CD4-positive, alpha-beta T cell treated with Interleukin-15 for 1 hour (primary cell): ENCODE results near the gene DGKI.

ENCODE experiments used
- DNase-seq: peaks from one replicate; pipeline ENCODE4 v3.0.0-alpha.2; 2020

The DGKI gene

DNA sequence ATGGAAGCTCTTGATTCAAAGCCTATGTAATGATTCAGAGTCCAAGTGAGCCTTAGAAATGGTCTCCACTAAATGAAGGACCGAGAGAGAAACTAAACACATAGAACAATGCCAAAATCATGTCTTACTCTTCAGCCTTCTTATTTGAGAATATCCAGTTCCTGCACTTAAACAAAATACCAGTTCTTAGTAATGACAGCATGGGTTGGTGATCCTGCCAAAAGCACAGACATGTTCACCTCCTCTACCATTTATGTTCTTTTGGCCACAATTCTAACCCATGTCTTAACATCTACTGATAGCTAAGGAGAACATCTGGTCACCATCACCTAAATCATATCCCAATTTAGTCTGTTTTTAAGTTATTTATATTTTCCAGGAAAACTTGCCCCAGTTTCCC, 263.6 kb downstream of the DGKI start:
- DNase-seq: no peak

DNA sequence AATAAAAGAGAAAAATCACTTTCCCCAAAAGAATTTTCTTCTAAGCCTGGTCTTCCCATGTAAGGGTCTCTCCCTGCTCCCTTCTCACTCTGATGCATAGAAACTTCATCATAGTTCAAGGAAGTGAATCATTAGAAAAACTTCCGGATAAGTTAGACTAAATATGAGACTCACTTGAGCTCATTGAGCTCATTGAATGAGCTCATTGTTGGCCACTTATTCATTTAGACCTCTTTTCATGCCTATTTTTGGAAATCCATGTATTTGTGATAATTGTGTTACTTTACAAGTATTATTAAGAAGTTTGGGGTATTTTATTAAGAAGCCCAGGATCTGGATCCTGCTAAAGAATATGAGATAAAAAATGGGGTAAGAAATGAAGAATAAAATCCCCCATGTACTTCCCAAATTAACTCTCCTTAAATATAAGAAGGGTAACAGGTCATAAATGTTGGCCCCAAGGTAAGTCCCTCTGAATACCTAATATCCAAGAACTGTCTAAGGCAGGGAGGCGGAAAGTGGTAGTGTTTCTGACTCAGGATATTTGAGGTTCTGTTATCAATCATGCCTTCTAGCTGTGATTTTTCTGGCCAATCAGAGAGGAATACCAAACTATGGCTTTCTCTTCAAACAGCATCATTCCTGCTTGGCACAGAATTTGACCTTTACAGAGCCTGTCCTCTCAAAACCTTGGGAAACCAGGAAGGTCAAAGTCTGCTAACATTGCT, 266.7 kb downstream of the DGKI start:
- no peak for DNase-seq

DNA sequence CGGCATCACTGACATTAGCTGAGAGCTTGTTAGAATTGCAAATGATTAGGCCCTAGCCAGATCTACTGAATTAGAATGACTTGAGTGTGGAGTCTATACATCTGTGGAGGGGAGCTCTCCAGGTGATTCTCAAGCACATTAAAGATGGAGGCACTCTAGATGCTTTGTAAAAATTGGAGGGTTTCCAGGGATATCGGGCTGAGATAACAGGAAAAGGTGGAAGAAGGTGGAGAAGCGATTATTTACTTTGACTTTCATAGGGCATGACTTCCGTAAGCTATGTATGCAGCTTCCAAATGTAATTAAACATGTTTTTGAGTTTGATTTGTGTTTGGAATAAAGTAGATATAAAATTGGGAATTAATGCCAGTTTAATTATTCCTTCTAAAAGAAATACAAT, 268.2 kb downstream of the DGKI start:
- DNase-seq: no peak

DNA sequence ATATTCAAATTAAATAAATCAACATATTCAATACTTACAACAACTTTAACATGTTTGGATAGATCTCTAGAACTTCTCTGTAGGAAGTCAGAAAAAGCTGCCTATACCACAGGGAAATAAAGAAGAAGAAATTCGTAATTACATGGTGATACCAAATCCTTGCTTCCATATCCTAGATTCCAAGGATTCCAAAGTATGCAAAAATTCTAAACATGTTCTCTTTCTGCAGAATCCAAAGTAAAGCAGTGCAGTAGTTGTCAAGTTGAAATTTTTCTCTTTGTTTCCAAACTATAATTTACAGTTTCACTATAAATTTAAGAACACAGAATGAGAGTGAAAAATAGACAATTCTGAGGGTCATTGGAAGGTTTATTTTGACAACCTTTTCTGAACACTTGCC, 269.6 kb downstream of the DGKI start:
- no peak for DNase-seq

DNA sequence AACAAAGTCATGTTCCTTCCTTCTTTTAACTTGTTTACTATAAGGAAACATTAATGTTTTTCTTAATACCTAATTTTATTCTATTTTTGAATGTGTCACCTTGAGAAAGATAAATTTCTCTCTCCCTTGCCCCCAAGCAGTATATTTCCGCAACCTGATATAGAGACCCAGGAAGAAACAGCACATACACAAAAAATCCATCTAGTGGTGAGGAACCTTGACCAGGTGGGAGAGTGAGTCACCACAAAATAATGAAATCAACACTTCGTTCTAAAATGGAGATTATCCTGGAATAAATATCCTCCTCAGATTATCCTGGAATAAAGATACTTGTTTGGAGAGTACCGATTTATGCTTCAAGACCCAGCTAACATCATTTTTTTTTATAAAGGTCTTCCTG, 270.3 kb downstream of the DGKI start:
- no peak for DNase-seq

DNA sequence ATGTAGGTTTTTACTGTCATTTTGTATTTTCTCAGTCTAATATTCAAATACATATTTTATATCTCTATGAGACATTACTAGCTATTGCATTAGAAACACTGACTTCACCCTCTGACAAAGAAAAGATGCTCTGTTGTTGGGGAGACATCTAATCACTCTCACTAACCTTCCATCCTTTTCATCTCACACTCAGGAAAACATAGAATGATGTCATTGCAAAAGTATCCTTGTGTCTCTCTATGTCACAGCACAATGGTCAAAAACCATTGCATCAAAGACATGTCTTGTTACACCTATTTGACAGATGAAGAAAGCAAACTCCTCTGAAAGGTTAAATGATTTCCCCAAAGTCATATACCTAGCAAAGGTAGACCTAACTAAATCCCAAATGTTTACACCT, 272.0 kb downstream of the DGKI start:
- no peak for DNase-seq

DNA sequence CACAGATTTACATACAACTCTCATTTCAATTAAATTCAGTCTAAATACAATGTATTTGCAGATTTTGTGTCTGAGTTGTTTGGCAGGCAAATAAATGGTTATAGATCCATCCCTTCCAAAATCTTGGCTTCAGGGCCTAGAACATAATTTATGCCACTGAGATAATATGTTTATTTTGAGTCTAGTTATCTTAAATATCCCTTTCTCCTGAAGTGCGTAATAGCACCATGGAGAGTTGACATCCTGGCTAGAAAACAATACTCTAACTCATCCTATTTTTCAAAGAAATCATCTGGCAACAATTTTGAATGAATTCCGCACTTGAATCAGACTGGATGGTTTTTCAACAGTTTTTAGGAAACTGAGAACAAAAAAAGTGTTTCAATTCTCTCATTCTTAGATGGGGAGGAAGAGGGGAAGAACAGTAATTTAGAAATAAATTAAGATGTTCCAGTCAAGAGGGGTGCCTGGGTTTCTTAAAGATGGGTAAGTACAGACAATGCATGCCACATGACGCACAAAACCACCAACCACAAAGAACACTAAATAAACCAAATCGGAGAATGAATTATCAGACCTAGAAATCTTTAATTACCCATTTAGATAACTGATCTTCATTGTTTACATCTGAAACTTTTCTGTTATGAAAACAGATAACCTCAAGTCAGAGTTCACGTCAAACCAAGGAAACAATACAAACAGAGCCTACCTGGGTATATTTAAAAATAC, 274.6 kb downstream of the DGKI start:
- no peak for DNase-seq

DNA sequence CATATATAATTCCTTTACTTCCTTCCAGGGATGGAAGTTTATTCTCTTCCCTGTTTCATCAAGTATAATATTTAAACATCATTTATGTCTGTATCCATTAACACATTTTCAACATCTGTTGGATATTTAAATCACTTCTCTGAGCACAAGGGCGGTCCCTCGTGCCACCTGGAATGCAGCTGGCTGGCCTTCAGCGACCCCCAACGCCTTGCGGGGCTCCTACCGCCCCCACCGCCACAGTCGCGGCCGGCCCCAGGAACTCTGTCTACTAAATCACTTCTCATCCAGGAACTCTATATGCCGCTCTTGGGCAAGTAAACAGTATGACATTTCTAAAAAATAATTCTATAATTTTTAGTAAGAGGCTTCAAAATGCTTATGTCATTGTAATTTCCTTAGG, 282.1 kb downstream of the DGKI start:
- DNase-seq: no peak

DNA sequence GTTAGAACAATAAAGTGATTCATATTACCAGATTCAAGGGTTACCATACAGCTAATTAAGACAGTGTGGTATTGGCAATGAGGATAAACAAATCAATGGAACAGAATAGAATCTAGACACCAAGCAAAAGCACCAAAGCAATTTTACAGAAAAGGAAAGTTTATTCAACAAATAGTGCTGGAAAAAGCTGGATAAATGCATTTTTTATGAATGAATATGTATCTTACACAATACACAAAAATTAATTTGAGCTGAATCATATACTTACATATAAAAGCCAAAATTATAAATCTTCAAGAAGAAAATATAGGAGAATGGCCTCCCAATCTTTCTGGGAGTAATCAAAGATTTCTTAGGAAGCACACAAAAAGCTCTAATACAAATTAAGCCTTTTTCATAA, 282.8 kb downstream of the DGKI start:
- no peak for DNase-seq

DNA sequence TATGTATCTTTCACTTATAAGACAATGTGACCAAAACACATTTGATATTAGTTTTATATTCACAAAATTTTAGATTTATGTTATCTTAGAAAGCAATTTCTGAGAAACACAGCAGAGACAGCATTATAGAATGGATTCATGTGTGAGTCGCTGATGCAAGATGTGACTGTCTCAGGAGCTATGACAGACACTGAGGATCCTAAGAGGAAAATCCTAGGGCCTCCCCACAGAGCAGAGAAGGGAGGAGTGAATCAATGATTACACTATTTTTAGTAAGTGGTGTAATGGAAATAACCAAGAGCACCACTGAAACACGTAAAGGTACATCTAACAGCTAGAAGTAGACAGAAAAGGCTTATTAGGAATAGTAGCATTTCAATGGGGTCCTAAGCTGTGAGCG, 299.3 kb downstream of the DGKI start:
- DNase-seq: no peak

DNA sequence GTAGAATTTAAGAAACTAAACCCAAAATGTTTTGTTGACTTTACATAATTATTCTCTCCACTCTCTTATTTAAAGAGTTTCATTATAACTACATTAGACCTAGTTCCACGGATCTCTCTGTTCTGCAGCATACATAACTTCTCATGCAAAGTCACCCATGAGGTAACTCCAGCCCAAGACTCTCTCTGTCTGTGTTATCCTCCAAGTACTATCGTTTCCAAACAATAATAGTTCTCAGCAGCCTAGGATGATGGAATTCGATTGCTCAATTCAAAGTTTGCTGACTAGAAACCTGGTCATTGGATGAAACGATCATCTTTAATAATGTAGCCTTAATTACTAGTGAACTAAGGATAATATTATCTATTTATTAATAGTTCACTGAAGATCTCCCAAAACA, 300.1 kb downstream of the DGKI start:
- no peak for DNase-seq

DNA sequence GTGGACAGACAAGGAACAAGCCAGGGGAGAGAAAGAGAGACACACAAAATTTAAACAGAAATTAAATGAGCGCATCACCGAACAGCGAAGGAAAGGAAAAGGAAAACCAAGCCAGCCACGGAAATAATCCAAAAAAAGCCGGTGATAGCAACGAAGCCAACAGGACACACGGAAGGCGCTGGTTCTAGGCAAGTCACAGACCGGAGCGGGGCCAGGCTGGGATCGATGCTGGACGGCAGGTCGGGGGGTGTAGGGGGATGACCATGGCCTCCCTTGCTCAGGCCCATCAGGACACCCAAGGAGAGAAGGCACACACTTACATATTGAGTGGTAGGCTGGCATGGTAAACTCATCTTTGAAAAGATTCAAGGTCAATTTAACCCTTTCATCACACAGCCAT, 300.8 kb downstream of the DGKI start:
- no peak for DNase-seq

DNA sequence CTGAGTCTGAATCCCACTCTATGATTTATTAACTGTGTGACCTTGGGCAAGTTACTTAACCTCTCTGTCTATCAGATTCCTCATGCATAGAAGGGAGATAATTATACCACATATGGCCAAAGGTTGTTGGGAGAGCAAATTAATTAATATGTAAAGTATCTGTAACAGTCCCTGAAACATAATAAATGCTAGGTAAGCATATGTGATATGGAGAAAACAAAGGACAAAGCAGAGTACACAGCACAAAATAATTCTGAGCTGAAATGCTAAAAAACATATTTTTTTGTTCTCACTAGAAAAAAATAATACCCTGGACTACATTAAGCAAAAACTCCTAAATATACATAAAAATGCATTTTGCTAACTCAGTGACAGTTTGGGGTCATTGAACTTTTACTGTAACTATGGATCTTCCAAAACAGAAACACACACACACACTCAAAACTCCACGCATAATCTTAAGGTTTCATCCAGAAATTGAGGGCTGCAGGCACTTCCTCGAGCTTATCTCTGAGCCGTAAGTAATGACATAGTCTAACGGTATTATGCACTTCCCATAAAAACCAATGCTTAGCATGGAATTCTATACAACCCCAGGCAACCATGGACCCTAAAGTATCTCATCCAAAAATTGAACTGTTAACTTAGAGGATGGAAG, 301.6 kb downstream of the DGKI start:
- no peak for DNase-seq

DNA sequence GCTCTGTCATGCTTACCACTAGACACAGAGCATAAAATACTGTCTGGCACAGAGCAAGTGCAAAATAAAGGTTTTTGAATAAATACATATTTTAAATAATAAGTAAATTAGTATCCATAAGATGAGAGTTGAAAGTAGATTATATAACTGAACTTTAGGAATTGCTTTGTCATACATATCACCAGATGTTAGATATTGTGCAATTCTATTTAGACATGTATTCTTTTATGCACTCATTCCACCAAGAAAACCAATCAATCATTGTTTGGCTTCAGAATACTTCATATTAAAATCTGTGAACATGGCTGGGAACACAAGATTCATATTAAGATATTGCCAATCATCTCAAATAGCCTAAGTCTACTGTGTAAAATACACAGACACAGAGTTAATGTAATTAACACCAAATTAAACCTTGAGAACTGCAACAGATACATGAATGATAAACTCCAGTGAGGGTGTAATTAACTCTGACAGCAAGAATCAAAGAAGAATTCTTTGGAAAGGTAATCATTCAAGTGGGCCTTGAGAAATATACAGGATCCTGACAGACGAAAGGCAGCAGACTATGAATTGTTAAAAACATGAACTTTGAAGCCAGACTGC, 302.2 kb downstream of the DGKI start:
- no peak for DNase-seq

DNA sequence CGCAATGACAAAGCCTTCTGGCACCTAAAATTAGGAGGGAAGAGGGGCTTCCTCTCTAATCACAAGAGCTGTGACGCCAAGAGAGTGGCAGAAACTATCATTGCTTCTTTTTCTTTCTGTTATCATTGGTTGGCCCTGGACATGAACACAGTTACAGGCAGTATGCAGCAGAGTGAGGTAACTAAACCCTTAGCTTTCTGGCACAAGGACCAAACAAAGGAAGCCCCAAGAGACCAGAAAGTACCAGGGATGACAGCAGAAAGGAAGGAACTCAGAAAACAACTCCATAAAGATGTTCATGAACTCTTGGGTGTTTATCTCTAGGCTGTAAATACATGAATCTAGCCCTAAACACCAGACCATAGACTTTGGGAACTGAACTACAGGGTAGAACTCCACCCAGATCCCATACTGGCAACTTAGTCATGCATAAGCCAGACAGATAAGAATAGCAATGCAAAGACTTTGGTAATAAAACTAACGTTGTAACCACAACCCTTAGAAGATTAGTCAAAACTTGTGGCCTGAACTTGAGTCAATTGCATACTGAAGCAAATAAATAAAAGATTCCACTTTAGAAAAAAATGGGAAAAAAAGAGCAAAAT, 307.6 kb downstream of the DGKI start:
- DNase-seq: no peak

DNA sequence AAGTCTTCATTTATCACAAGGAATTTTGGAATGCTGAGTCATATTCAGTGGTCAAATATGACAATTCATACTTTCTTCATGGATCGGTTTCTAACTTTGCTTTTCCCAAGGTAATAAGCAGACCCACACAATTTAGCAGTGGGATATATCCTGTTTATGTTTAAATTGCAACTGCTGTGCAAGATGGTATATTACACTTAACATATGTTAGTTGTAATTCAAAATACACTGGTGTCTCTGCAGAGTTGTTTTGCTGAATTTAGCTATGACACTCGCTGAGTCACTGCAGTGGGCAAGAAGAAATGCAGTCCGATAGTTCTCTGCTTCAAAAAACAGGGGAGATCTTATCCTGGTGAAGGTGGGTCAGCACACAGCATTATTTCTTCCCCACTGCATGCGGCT, 308.4 kb downstream of the DGKI start:
- DNase-seq: no peak

DNA sequence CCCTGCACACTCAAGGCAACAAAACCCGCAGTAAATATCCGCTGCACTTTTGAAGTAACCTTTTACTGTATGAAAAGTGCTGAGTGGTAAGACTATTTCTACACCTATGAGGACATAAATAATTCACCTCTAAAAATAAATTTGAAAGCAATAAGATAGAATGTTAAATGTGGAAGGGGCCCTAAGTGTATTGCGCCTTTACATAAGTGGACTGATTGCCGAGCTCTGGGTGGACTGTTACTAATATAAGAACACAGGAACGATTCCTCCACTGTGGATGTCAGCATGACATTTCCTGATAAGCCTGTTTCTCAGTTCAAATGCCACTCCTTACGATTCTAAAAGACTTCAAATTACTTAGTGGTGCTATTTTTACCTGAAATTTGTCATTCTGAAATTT, 311.2 kb downstream of the DGKI start:
- no peak for DNase-seq

DNA sequence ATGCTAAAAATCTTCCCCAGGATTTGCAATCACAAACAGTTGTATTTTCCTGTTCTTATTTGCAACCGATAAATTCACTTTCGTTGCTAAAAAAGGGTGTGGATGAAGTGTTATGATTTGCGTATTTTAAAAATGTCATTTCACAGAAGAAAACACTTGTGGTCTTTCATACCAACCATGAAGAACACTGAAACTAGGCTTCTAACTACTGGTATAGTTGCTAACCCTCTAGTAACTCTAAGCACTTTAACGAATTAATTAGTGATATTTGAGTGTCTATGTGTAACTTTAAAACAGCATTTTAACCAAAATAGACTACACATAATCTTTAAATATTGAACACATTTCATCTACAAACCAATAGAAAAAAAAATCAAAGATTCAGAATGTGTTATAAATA, 315.1 kb downstream of the DGKI start:
- DNase-seq: no peak

DNA sequence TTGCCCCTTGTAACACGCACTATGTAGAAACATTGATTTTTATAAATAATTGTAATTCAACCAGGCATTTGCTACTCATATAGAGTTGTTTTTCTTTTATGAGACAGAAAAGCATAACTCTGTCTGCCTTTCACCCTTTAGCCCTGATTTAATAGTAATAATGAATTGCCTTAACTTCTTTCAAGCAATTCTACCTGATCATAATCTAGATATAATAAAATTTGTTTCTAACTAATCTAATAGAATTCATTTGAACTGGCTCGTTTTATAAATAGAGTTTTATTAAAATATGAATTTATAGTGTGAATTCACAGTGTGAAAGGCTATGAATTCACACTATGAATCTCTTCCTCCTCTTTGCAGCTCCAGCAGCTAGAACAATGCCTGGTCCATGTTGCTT, 319.1 kb downstream of the DGKI start:
- no peak for DNase-seq

DNA sequence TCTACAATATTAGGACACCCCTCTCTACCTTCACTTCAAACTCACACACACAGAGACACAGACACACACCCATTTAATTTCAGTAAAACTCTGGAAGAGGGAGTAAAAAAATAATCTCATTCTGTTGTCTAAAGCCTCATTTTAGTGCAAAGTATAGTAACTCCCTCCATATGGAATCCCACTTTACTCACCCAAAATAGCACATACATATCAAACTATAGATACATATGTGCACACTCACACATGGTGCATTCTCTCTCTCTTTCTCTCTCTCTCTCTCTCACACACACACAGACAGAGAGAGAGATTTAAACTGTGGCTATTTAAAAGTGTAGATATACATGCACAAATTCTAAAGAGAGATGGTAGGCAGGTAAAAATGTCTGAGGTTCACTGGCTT, 323.6 kb downstream of the DGKI start:
- DNase-seq: no peak

DNA sequence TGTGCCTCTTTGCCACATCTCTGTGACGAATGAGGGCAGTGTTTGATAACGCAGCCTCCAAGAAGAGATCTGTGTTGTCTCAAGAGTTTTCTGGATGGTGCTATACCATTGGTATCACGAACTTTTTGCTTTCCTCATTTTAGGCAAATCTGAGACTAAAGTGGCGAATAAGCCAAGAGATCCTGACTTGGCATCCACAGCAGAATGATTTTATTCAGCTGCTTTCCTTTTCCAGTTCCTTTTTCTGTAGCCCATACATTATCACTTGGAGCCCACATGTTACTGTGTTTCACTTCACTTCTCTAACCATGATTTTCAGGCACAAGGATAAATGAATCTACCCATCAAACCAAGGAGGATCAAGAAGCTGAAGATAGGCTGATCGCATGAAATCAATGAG, 325.3 kb downstream of the DGKI start:
- DNase-seq: no peak

DNA sequence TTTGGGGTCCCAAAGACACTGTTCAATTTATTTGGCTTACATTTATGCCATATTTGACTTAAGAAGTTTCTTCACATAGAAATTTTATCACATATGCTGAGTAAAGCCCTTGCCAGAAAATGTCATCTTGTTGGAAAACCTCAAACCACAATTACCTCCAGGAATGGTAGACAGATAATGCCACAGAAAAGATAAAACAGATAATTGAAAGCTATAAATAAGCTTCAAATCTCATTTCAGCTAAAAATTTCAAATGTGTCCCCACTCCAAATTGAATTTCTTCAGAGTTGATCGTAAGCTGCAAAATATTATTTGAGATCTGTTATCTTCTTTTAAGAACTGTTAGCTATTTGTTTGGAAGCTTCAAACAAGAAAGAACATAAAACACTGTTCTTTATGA, 326.8 kb downstream of the DGKI start:
- DNase-seq: no peak

DNA sequence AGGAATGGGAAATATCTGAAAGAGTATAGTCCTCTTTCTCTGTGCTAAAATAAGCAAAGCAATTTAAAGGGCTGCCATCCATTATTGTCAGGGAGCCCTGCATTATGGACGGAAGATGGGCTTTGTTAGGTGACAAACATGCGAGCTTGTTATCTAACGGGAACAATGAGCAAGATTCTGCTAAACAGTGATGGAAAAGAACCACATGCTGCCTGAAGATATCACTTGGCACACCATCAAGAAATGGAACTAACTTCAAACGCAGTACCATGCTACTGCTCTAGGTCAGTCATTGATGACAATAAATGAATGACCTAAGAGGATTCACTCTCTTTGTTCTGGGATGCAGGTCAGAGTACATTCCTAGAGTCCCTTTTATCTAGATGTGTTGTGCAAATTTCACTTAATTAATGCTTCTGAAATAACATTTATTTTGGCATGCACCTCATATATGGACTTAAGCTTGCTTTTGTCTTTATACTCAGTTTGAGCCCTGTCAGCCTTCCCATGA, 327.5 kb downstream of the DGKI start:
- no peak for DNase-seq
